ENCODE results near the gene MT1M. TPM values are rescaled to one million over a fixed set of nuclear protein-coding genes. Genes with fewer than 3 reads are reported as not detected.

The MT1M gene
- total and polyA plus RNA-seq, 10 of the 15 experiments (the other 5 are each of a cell fraction or from before 2014, with no cell fraction given) = not detected

GRCh38 chr16:56667581-56668571, 35.4 kb downstream of the MT1M start, which contains the start of gene MT1G:
Gene MT1G, minus strand, starts transcription at chr16:56668065. Its CDS starts 72 bp downstream, at chr16:56667993.
- Histone ChIP-seq H3K79me2 (ENCODE audit: control insufficient read depth, insufficient read depth, low read length) (no peaks in the 10 kb centered on the region), H3K27ac (ENCODE audit: control insufficient read depth, insufficient read depth) (no peak within 1 kb of the TSS), H3K4me1 (ENCODE audit: control insufficient read depth, insufficient read depth, low read length) (no peaks in the 10 kb centered on the region), H4K20me1 (ENCODE audit: control insufficient read depth, insufficient read depth) (no peaks in the 10 kb centered on the region), H3K9me3 (replicated peaks; ENCODE audit: control insufficient read depth, insufficient read depth, low read length) (no peaks in the 10 kb centered on the region), H3K9ac (ENCODE audit: control insufficient read depth, insufficient read depth, low read length) (no peak within 1 kb of the TSS), H2AFZ (ENCODE audit: control insufficient read depth, low read depth, low read length) (no peak within 1 kb of the TSS), H3K36me3 (ENCODE audit: control insufficient read depth in 2 of 2, insufficient read depth in 2 of 2, low read length in 1 of 2) (no peaks in the 10 kb centered on the region), H3K4me3 (no peak within 1 kb of the TSS), H3K4me2 (ENCODE audit: control insufficient read depth, insufficient read depth) (no peak within 1 kb of the TSS), H3K27me3 (replicated peaks in 1 of 2; ENCODE audit: control insufficient read depth in 2 of 2, insufficient read depth in 2 of 2, low read length in 1 of 2) (peaks cover 25 to 27% of the 10 kb centered on the region in 2 experiments)
- ChIA-PET RAD21 (ENCODE audit: unreplicated experiment) (no interaction called here), SMC1A (ENCODE audit: uncharacterized antibody, unreplicated experiment) (interaction anchor here (1.6 kb wide), 1 partner anchor 34 kb away, joined by 5 read pairs; no protein-coding TSS in a partner anchor), POLR2A (no interaction called here), CTCF (interaction anchor here (1.0 to 1.6 kb wide), 2 partner anchors 64 to 154 kb away, joined by 3 read pairs; no protein-coding TSS in a partner anchor)
- no peak for TF ChIP-seq NFYA (IDR thresholded peaks at IDR 0.05; ENCODE audit: borderline replicate concordance, low read depth, low read length)
- no peak for TF ChIP-seq SUPT20H (IDR thresholded peaks at IDR 0.05; ENCODE audit: borderline replicate concordance, control insufficient read depth, low read depth, low read length)
- TF ChIP-seq SUZ12 (IDR thresholded peaks at IDR 0.05; ENCODE audit: unreplicated experiment) = no peak
- no peak for TF ChIP-seq IRF4 (IDR thresholded peaks at IDR 0.05; ENCODE audit: low read depth, low read length)
- TF ChIP-seq PAX5 (IDR thresholded peaks at IDR 0.05; ENCODE audit: borderline replicate concordance, low read depth, low read length) = no peak
- no peak for TF ChIP-seq NR2C2 (IDR thresholded peaks at IDR 0.05; ENCODE audit: borderline replicate concordance, control insufficient read depth, insufficient read length, low read depth)
- no peak for TF ChIP-seq PML (IDR thresholded peaks at IDR 0.05; ENCODE audit: low read length)
- no peak for TF ChIP-seq SRF (IDR thresholded peaks at IDR 0.05; ENCODE audit: low read depth in 2 of 2, low read length in 2 of 2)
- TF ChIP-seq TAF1 (IDR thresholded peaks at IDR 0.05; ENCODE audit: borderline replicate concordance, low read depth, low read length) = no peak
- no peak for TF ChIP-seq NFYB (IDR thresholded peaks at IDR 0.05; ENCODE audit: insufficient read depth, low read depth, low read length)
- TF ChIP-seq ZNF622 (IDR thresholded peaks at IDR 0.05) = no peak
- no peak for TF ChIP-seq NR2F1 (conservative IDR thresholded peaks at IDR 0.05)
- TF ChIP-seq CREM (IDR thresholded peaks at IDR 0.05; ENCODE audit: low read depth) = no peak
- TF ChIP-seq, protein P1, sequence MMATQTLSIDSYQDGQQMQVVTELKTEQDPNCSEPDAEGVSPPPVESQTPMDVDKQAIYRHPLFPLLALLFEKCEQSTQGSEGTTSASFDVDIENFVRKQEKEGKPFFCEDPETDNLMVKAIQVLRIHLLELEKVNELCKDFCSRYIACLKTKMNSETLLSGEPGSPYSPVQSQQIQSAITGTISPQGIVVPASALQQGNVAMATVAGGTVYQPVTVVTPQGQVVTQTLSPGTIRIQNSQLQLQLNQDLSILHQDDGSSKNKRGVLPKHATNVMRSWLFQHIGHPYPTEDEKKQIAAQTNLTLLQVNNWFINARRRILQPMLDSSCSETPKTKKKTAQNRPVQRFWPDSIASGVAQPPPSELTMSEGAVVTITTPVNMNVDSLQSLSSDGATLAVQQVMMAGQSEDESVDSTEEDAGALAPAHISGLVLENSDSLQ (IDR thresholded peaks at IDR 0.05) = no peak
- TF ChIP-seq NBN (IDR thresholded peaks at IDR 0.05) = no peak
- TF ChIP-seq, protein P2, sequence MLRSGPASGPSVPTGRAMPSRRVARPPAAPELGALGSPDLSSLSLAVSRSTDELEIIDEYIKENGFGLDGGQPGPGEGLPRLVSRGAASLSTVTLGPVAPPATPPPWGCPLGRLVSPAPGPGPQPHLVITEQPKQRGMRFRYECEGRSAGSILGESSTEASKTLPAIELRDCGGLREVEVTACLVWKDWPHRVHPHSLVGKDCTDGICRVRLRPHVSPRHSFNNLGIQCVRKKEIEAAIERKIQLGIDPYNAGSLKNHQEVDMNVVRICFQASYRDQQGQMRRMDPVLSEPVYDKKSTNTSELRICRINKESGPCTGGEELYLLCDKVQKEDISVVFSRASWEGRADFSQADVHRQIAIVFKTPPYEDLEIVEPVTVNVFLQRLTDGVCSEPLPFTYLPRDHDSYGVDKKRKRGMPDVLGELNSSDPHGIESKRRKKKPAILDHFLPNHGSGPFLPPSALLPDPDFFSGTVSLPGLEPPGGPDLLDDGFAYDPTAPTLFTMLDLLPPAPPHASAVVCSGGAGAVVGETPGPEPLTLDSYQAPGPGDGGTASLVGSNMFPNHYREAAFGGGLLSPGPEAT (IDR thresholded peaks at IDR 0.05; ENCODE audit: low read depth) = no peak
- no peak for TF ChIP-seq HDGF (IDR thresholded peaks at IDR 0.05)
- TF ChIP-seq MYC (IDR thresholded peaks at IDR 0.05; ENCODE audit: insufficient read depth, insufficient read length, insufficient replicate concordance, low read length, severe bottlenecking) = no peak
- ATAC-seq = peak; percentile 73
- no peak for FAIRE-seq
- intact Hi-C loops (cut with micrococcal nuclease; ENCODE audit: unreplicated experiment) (no loop called here), in situ Hi-C loops (cut with MboI) (no loop called here)
- BruUV-seq (replicated peaks) = no TSS peak
- 13% methylated on average over 43 of the region's 46 CpGs for WGBS (ENCODE audit: insufficient coverage, insufficient replicate concordance, low lambda C conversion rate, missing lambda C conversion rate)
- DNase-seq (ENCODE audit: low read depth, low spot score) = no peak
